Cerebellar nuclear complex (tissue), 1 donor: ENCODE data around the gene PTPRM.

Experiments used
- DNase-seq, 2 experiments: peaks; one replicate each; lab custom pipeline; 2025; lab: John Stamatoyannopoulos, UW

PTPRM gene

GRCh38 chr18:8117006-8117371 is 549.9 kb downstream of the PTPRM start:
- no peak for DNase-seq

- DNase-seq = no peak
Observed at GRCh38 chr18:8121101-8121500, 554.0 kb downstream of the PTPRM start.

- DNase-seq = no peak
Observed at GRCh38 chr18:8121942-8122480, 554.9 kb downstream of the PTPRM start.

GRCh38 chr18:8124232-8125146 is 557.4 kb downstream of the PTPRM start:
- DNase-seq = no peak

- no peak for DNase-seq
Observed at GRCh38 chr18:8130096-8130495, 563.0 kb downstream of the PTPRM start.

- no peak for DNase-seq
Observed at GRCh38 chr18:8133032-8133431, 565.9 kb downstream of the PTPRM start.

GRCh38 chr18:8133888-8134287 is 566.8 kb downstream of the PTPRM start:
- no peak for DNase-seq

- no peak for DNase-seq
Observed at GRCh38 chr18:8139127-8139527, 572.0 kb downstream of the PTPRM start.

- DNase-seq = no peak
Observed at GRCh38 chr18:8139891-8140406, 572.8 kb downstream of the PTPRM start.

GRCh38 chr18:8140841-8141501 is 573.9 kb downstream of the PTPRM start:
- no peak for DNase-seq

GRCh38 chr18:8142131-8142711 is 575.1 kb downstream of the PTPRM start:
- no peak for DNase-seq

- no peak for DNase-seq
Observed at GRCh38 chr18:8142932-8143331, 575.8 kb downstream of the PTPRM start.

- DNase-seq = no peak
Observed at GRCh38 chr18:8151181-8151580, 584.1 kb downstream of the PTPRM start.

- DNase-seq = no peak
Observed at GRCh38 chr18:8153887-8154583, 586.9 kb downstream of the PTPRM start.

- no peak for DNase-seq
Observed at GRCh38 chr18:8162802-8163201, 595.7 kb downstream of the PTPRM start.

- no peak for DNase-seq
Observed at GRCh38 chr18:8163286-8163959, 596.3 kb downstream of the PTPRM start.

GRCh38 chr18:8165095-8165494 is 598.0 kb downstream of the PTPRM start:
- DNase-seq = no peak

- no peak for DNase-seq
Observed at GRCh38 chr18:8167026-8167425, 599.9 kb downstream of the PTPRM start.

- DNase-seq = no peak
Observed at GRCh38 chr18:8167673-8168072, 600.6 kb downstream of the PTPRM start.

- no peak for DNase-seq
Observed at GRCh38 chr18:8169722-8170121, 602.6 kb downstream of the PTPRM start.

- no peak for DNase-seq
Observed at GRCh38 chr18:8174771-8175170, 607.7 kb downstream of the PTPRM start.
